MCF 10A (cell line): Measurements from ENCODE around the gene PIP5KL1. TPM values are rescaled to one million over a fixed set of nuclear protein-coding genes. Genes with fewer than 3 reads are reported as not detected.

Experiments used
- BruUV-seq: library from RNA; stranded (reverse); fragments of 400-500 nt; replicated peaks from 2 replicates; lab custom pipeline; 2021; lab: Mats Ljungman, UMichigan
- CTCF ChIA-PET: fragments of 300-600 bp; sonication (Branson Sonifier 250); formaldehyde crosslinking; extraction: SDS; loops from one replicate; lab custom pipeline; 2021; ENCODE audit warnings: antibody characterized with exemption, inconsistent platforms; lab: Yijun Ruan, JAX
- POLR2A ChIA-PET: fragments of 300-600, 350-650 bp; sonication (Branson Sonifier 250); formaldehyde crosslinking; extraction: SDS; loops from one replicate; lab custom pipeline; 2020; ENCODE audit warnings: antibody characterized with exemption, inconsistent platforms; lab: Yijun Ruan, JAX
- DNase-seq: peaks from one replicate; pipeline ENCODE4 v3.0.0-alpha.2; 2018; ENCODE audit not compliant: unreplicated experiment
- H3K27ac Mint-ChIP-seq: one replicate; pipeline ENCODE4 v1.8.0; 2022; ENCODE audit warnings: mild to moderate bottlenecking, low read depth, mixed read lengths; ENCODE audit not compliant: unreplicated experiment
- H3K27me3 Mint-ChIP-seq: one replicate; pipeline ENCODE4 v1.8.0; 2022; ENCODE audit warnings: mixed read lengths; ENCODE audit not compliant: insufficient read depth, unreplicated experiment
- H3K36me3 Mint-ChIP-seq: one replicate; pipeline ENCODE4 v1.8.0; 2022; ENCODE audit warnings: mild to moderate bottlenecking, moderate library complexity, mixed read lengths; ENCODE audit not compliant: insufficient read depth, unreplicated experiment
- H3K4me1 Mint-ChIP-seq: one replicate; pipeline ENCODE4 v1.8.0; 2022; ENCODE audit warnings: mixed read lengths; ENCODE audit not compliant: insufficient read depth, unreplicated experiment
- H3K4me3 Mint-ChIP-seq: one replicate; pipeline ENCODE4 v1.8.0; 2022; ENCODE audit warnings: mild to moderate bottlenecking, moderate library complexity, mixed read lengths; ENCODE audit not compliant: unreplicated experiment
- H3K9me3 Mint-ChIP-seq: one replicate; pipeline ENCODE4 v1.8.0; 2022; ENCODE audit warnings: mixed read lengths; ENCODE audit not compliant: unreplicated experiment
- intact Hi-C: fragments of 100-400 bp; cut with micrococcal nuclease; formaldehyde crosslinking; loops from 2 replicates; pipeline ENCODE4 v1.14.1; 2022
- total RNA-seq: library from RNA; stranded (reverse); gene quantifications from 2 replicates; pipeline ENCODE4 v1.2.3, GENCODE V29; 2022
- TF ChIP-seq, protein P1 (sequence below): fragments of 200-600 bp; IDR thresholded peaks from one replicate; pipeline ENCODE4 v1.8.0; 2022; ENCODE audit warnings: antibody characterized with exemption, mild to moderate bottlenecking; ENCODE audit not compliant: unreplicated experiment

The PIP5KL1 gene
- total RNA-seq, 1 experiment from 2014 or later = 4.0 TPM

DNA sequence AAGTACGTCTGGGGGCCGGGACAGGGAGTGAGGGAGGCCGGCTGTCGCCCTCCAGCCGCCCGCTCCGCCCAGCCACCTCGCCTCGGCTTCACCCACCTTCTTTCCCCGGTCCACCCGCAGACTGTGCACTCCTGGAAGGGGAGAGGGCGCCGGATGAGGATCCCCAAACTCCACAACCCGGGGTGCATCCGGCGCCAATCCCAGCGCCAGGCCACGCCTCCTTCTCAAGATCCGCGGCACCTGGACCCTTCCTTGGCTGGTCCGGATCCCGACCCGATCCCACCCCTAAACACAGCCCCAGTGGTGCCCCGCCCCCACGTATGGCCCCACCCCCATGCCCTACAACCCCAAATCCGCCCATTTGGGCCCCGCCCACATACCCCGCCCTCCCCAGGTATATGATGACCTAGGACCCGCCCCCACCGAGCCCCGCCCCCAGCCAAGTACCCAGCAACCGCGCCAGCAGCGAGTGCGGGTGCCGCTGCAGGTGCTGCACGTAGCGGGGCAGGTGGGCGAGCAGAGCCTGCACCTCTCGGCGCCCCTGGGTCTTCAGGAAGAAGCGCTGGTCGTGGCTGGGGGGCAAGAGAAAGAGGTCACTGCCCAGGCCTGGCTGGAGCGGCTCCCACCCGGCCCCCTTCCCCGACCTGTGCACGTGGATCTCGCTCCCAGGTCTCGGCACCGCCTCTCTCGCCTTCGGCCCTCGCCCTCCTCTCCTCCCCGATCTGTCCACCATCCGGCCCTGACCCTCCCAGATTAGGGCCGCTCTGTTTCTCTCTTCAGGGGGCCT is 3.2 kb downstream of the PIP5KL1 start:
- CTCF ChIA-PET = interaction anchor here (0.7 kb wide), 1 partner anchor 45 kb away, joined by 3 read pairs; no protein-coding TSS in a partner anchor
- no peaks in the 10 kb centered on the region for H3K36me3 Mint-ChIP-seq
- TF ChIP-seq, protein P1, sequence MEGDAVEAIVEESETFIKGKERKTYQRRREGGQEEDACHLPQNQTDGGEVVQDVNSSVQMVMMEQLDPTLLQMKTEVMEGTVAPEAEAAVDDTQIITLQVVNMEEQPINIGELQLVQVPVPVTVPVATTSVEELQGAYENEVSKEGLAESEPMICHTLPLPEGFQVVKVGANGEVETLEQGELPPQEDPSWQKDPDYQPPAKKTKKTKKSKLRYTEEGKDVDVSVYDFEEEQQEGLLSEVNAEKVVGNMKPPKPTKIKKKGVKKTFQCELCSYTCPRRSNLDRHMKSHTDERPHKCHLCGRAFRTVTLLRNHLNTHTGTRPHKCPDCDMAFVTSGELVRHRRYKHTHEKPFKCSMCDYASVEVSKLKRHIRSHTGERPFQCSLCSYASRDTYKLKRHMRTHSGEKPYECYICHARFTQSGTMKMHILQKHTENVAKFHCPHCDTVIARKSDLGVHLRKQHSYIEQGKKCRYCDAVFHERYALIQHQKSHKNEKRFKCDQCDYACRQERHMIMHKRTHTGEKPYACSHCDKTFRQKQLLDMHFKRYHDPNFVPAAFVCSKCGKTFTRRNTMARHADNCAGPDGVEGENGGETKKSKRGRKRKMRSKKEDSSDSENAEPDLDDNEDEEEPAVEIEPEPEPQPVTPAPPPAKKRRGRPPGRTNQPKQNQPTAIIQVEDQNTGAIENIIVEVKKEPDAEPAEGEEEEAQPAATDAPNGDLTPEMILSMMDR = no peak
- POLR2A ChIA-PET = interaction anchor here (0.6 to 0.7 kb wide), 2 partner anchors 13 to 128 kb away, joined by 3 read pairs; no protein-coding TSS in a partner anchor
- peaks cover 12% of the 10 kb centered on the region for H3K4me1 Mint-ChIP-seq
- H3K4me3 Mint-ChIP-seq = peak overlapping the region; percentile 65
- peak; percentile 67 for DNase-seq
- no TSS peak for BruUV-seq
- no peak overlapping the region for H3K27ac Mint-ChIP-seq
- H3K9me3 Mint-ChIP-seq = no peaks in the 10 kb centered on the region
- no peaks in the 10 kb centered on the region for H3K27me3 Mint-ChIP-seq
- intact Hi-C loops = loop anchor here (10.0 kb wide), 1 partner anchor 713 kb away; no protein-coding TSS in a partner anchor

DNA sequence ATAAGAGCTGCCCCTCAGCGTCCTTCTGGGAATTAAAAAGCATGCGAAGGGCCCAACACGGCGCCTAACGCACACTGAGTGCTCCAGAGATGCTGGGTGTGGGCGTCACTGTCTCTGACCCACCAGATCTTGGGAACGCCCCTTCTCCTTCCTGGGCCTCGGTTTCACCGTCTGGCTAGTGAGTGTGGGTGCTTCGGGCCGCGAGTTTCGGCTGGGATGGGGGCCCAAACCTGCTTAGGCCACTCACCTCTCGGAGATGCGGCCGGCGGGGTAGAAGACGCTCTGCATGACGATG is 3.7 kb downstream of the PIP5KL1 start:
- Mint-ChIP-seq H3K4me3 (peak overlapping the region; percentile 65), H3K27me3 (no peaks in the 10 kb centered on the region), H3K9me3 (no peaks in the 10 kb centered on the region), H3K27ac (no peak overlapping the region), H3K4me1 (peaks cover 12% of the 10 kb centered on the region), H3K36me3 (no peaks in the 10 kb centered on the region)
- CTCF ChIA-PET = interaction anchor here (0.7 to 1.1 kb wide), 2 partner anchors 44 to 108 kb away, joined by 3 read pairs; no protein-coding TSS in a partner anchor
- DNase-seq = no peak
- no TSS peak for BruUV-seq
- TF ChIP-seq, protein P1 = no peak
- intact Hi-C loops = loop anchor here (10.0 kb wide), 1 partner anchor 712 kb away; no protein-coding TSS in a partner anchor
- POLR2A ChIA-PET = no interaction called here

DNA sequence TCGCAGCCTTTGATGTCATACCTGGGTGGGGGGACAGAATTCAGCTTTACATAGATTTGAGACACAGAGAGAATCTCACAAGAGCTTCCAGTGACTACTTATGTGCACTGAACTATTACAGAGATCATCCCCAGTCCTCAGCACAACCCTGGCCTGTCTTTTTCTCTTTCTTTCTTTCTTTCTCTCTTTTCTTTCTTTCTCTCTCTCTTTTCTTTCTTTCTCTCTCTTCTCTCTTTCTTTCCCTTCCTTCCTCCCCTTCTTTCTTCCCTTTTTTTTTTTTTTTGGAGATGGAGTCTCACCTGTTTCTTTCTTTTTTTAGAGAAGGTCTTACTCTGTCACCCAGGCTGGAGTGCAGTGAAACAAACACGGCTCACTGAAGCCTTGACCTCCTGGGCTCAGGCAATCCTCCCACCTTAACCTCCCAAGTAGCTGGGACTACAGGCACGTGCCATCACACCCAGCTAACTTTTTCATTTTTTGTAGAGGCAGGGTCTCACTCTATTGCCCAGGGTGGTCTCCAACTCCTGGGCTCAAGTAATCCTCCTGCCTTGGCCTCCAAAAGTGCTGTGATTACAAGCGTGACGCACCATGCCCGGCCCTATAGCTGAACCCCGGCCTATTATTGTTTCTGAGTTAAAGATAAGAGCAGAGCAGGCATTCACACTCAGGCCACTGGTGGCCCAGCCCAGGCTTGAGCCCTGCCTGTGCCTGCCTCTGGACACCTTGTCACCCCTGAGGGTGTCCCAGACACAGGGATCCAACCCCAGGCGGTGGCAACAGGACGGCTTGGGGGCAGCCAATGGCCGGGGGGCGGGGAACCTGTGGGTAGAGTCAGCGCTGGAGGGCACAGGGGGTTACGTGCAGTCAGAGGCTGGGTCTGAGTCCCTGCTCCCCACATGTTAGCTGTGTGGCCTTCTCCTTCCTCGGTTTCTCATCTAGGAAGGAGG is 4.3 kb downstream of the PIP5KL1 start:
- ChIA-PET POLR2A (no interaction called here), CTCF (interaction anchor here (0.7 to 1.3 kb wide), 3 partner anchors 44 to 191 kb away, joined by 3 to 4 read pairs (median 3); partner anchors contain the start of gene TOR2A)
- TF ChIP-seq, protein P1 = no peak
- Mint-ChIP-seq H3K27me3 (no peaks in the 10 kb centered on the region), H3K36me3 (no peaks in the 10 kb centered on the region), H3K4me1 (peaks cover 8% of the 10 kb centered on the region), H3K27ac (no peak overlapping the region), H3K9me3 (no peaks in the 10 kb centered on the region), H3K4me3 (no peak overlapping the region)
- BruUV-seq = no TSS peak
- DNase-seq = no peak
- intact Hi-C loops = loop anchor here (10.0 kb wide), 1 partner anchor 711 kb away; no protein-coding TSS in a partner anchor
